ENCODE data around the gene SPC24. TPM values are rescaled to one million over a fixed set of nuclear protein-coding genes. Genes with fewer than 3 reads are reported as not detected.
"Not testable (repeated sequence)": the region's sequence is repeated elsewhere in the genome, so short reads cannot be mapped to it uniquely, and the experiment has no call there.

The SPC24 gene
- total RNA-seq, 1 experiment from 2014 or later = 25.3 TPM

GRCh38 chr19:11145536-11145924 is 10.1 kb downstream of the SPC24 start:
- Histone ChIP-seq H3K27ac (ENCODE audit: low read length) (no peak overlapping the region), H3K4me2 (ENCODE audit: low read depth, low read length, poor library complexity, severe bottlenecking) (no peak overlapping the region), H3K27me3 (ENCODE audit: low read length) (no peaks in the 10 kb centered on the region), H2AFZ (ENCODE audit: low read length) (no peak overlapping the region), H3K9ac (ENCODE audit: low read length) (no peak overlapping the region), H3K9me3 (ENCODE audit: low read length) (no peaks in the 10 kb centered on the region), H4K20me1 (ENCODE audit: insufficient read depth, low read depth, low read length) (no peaks in the 10 kb centered on the region), H3K79me2 (ENCODE audit: low read length) (no peaks in the 10 kb centered on the region), H3K4me1 (ENCODE audit: low read length) (no peaks in the 10 kb centered on the region), H3K9me2 (replicated peaks; ENCODE audit: insufficient read depth, low read length) (no peaks in the 10 kb centered on the region), H3K4me3 (ENCODE audit: low read length) (no peak overlapping the region), H3K36me3 (ENCODE audit: insufficient read depth, low read length) (peaks cover 3% of the 10 kb centered on the region; the same call in 1 of the 2 replicates)
- no peak for DNase-seq

- Histone ChIP-seq H3K36me3 (ENCODE audit: insufficient read depth, low read length) (peaks cover 3% of the 10 kb centered on the region; the same call in 1 of the 2 replicates), H2AFZ (ENCODE audit: low read length) (no peak overlapping the region), H4K20me1 (ENCODE audit: insufficient read depth, low read depth, low read length) (0 out of 2 replicates have a peak, but pooled peaks cover 3% of the 10 kb centered on the region), H3K4me3 (ENCODE audit: low read length) (no peak overlapping the region), H3K79me2 (ENCODE audit: low read length) (no peaks in the 10 kb centered on the region), H3K27me3 (ENCODE audit: low read length) (no peaks in the 10 kb centered on the region), H3K9me3 (ENCODE audit: low read length) (no peaks in the 10 kb centered on the region), H3K4me2 (ENCODE audit: low read depth, low read length, poor library complexity, severe bottlenecking) (no peak overlapping the region), H3K9ac (ENCODE audit: low read length) (no peak overlapping the region), H3K27ac (ENCODE audit: low read length) (no peak overlapping the region), H3K4me1 (ENCODE audit: low read length) (peaks cover 3% of the 10 kb centered on the region; the same call in 1 of the 2 replicates), H3K9me2 (replicated peaks; ENCODE audit: insufficient read depth, low read length) (no peaks in the 10 kb centered on the region)
- DNase-seq = no peak
These were observed 12.9 kb downstream of the SPC24 start for GRCh38 chr19:11142528-11143171.

- H3K9me2 ChIP-seq (replicated peaks; ENCODE audit: insufficient read depth, low read length) = no peaks in the 10 kb centered on the region
- no peak overlapping the region for H3K9ac ChIP-seq (ENCODE audit: low read length)
- H3K4me1 ChIP-seq (ENCODE audit: low read length) = peaks cover 5% of the 10 kb centered on the region; the same call in 1 of the 2 replicates
- H4K20me1 ChIP-seq (ENCODE audit: insufficient read depth, low read depth, low read length) = 0 out of 2 replicates have a peak, but pooled peaks cover 3% of the 10 kb centered on the region
- H3K36me3 ChIP-seq (ENCODE audit: insufficient read depth, low read length) = peaks cover 3% of the 10 kb centered on the region; the same call in 1 of the 2 replicates
- H3K27ac ChIP-seq (ENCODE audit: low read length) = no peak overlapping the region
- H3K9me3 ChIP-seq (ENCODE audit: low read length) = no peaks in the 10 kb centered on the region
- DNase-seq = no peak
- H3K4me3 ChIP-seq (ENCODE audit: low read length) = no peak overlapping the region
- no peak overlapping the region for H2AFZ ChIP-seq (ENCODE audit: low read length)
- no peaks in the 10 kb centered on the region for H3K27me3 ChIP-seq (ENCODE audit: low read length)
- H3K79me2 ChIP-seq (ENCODE audit: low read length) = no peaks in the 10 kb centered on the region
- no peak overlapping the region for H3K4me2 ChIP-seq (ENCODE audit: low read depth, low read length, poor library complexity, severe bottlenecking)
These were observed 13.6 kb downstream of the SPC24 start for GRCh38 chr19:11141937-11142527.

GRCh38 chr19:11140896-11141295 is 14.7 kb downstream of the SPC24 start:
- H3K79me2 ChIP-seq (ENCODE audit: low read length) = no peaks in the 10 kb centered on the region
- no peak overlapping the region for H3K4me3 ChIP-seq (ENCODE audit: low read length)
- H3K9ac ChIP-seq (ENCODE audit: low read length) = no peak overlapping the region
- H3K9me2 ChIP-seq (replicated peaks; ENCODE audit: insufficient read depth, low read length) = no peaks in the 10 kb centered on the region
- H3K27ac ChIP-seq (ENCODE audit: low read length) = no peak overlapping the region
- DNase-seq = no peak
- no peak overlapping the region for H3K4me2 ChIP-seq (ENCODE audit: low read depth, low read length, poor library complexity, severe bottlenecking)
- H3K36me3 ChIP-seq (ENCODE audit: insufficient read depth, low read length) = peaks cover 3% of the 10 kb centered on the region; the same call in 1 of the 2 replicates
- no peak overlapping the region for H2AFZ ChIP-seq (ENCODE audit: low read length)
- no peaks in the 10 kb centered on the region for H3K27me3 ChIP-seq (ENCODE audit: low read length)
- H3K9me3 ChIP-seq (ENCODE audit: low read length) = no peaks in the 10 kb centered on the region
- H3K4me1 ChIP-seq (ENCODE audit: low read length) = peaks cover 5% of the 10 kb centered on the region; the same call in 1 of the 2 replicates
- H4K20me1 ChIP-seq (ENCODE audit: insufficient read depth, low read depth, low read length) = 0 out of 2 replicates have a peak, but pooled peaks cover 3% of the 10 kb centered on the region

- H2AFZ ChIP-seq (ENCODE audit: low read length); H3K4me1 ChIP-seq (ENCODE audit: low read length); H3K27me3 ChIP-seq (ENCODE audit: low read length); H3K27ac ChIP-seq (ENCODE audit: low read length); H4K20me1 ChIP-seq (ENCODE audit: insufficient read depth, low read depth, low read length); H3K4me2 ChIP-seq (ENCODE audit: low read depth, low read length, poor library complexity, severe bottlenecking); H3K9ac ChIP-seq (ENCODE audit: low read length); H3K4me3 ChIP-seq (ENCODE audit: low read length); H3K79me2 ChIP-seq (ENCODE audit: low read length); DNase-seq; H3K36me3 ChIP-seq (ENCODE audit: insufficient read depth, low read length); H3K9me2 ChIP-seq (replicated peaks; ENCODE audit: insufficient read depth, low read length); H3K9me3 ChIP-seq (ENCODE audit: low read length): not testable (repeated sequence)
These were observed 15.5 kb downstream of the SPC24 start for GRCh38 chr19:11140023-11140538.

- Histone ChIP-seq H3K9me2 (replicated peaks; ENCODE audit: insufficient read depth, low read length) (no peaks in the 10 kb centered on the region), H3K27me3 (ENCODE audit: low read length) (no peaks in the 10 kb centered on the region), H4K20me1 (ENCODE audit: insufficient read depth, low read depth, low read length) (0 out of 2 replicates have a peak, but pooled peaks cover 3% of the 10 kb centered on the region), H3K9ac (ENCODE audit: low read length) (no peak overlapping the region), H3K27ac (ENCODE audit: low read length) (no peak overlapping the region), H3K4me1 (ENCODE audit: low read length) (peaks cover 5% of the 10 kb centered on the region; the same call in 1 of the 2 replicates), H3K9me3 (ENCODE audit: low read length) (no peaks in the 10 kb centered on the region), H3K4me2 (ENCODE audit: low read depth, low read length, poor library complexity, severe bottlenecking) (no peak overlapping the region), H3K4me3 (ENCODE audit: low read length) (no peak overlapping the region), H3K79me2 (ENCODE audit: low read length) (no peaks in the 10 kb centered on the region), H3K36me3 (ENCODE audit: insufficient read depth, low read length) (no peaks in the 10 kb centered on the region), H2AFZ (ENCODE audit: low read length) (no peak overlapping the region)
- DNase-seq = no peak
These were observed 16.8 kb downstream of the SPC24 start for GRCh38 chr19:11138601-11139300.

GRCh38 chr19:11137542-11138384 is 17.8 kb downstream of the SPC24 start:
- H3K9ac ChIP-seq (ENCODE audit: low read length) = peak overlapping the region; percentile 41; the same call in 1 of the 2 replicates
- DNase-seq = peak; percentile 69
- peaks cover 5% of the 10 kb centered on the region; the same call in 1 of the 2 replicates for H3K4me1 ChIP-seq (ENCODE audit: low read length)
- H3K9me3 ChIP-seq (ENCODE audit: low read length) = no peaks in the 10 kb centered on the region
- no peaks in the 10 kb centered on the region for H3K9me2 ChIP-seq (replicated peaks; ENCODE audit: insufficient read depth, low read length)
- H3K27me3 ChIP-seq (ENCODE audit: low read length) = no peaks in the 10 kb centered on the region
- no peak overlapping the region for H3K27ac ChIP-seq (ENCODE audit: low read length)
- 0 out of 2 replicates have a peak, but pooled peaks cover 2% of the 10 kb centered on the region for H3K36me3 ChIP-seq (ENCODE audit: insufficient read depth, low read length)
- H3K4me2 ChIP-seq (ENCODE audit: low read depth, low read length, poor library complexity, severe bottlenecking) = peak overlapping the region; percentile 54
- H3K79me2 ChIP-seq (ENCODE audit: low read length) = no peaks in the 10 kb centered on the region
- H4K20me1 ChIP-seq (ENCODE audit: insufficient read depth, low read depth, low read length) = 0 out of 2 replicates have a peak, but pooled peaks cover 3% of the 10 kb centered on the region
- H3K4me3 ChIP-seq (ENCODE audit: low read length) = no peak overlapping the region
- no peak overlapping the region for H2AFZ ChIP-seq (ENCODE audit: low read length)

Measured in Karpas-422 (cell line).